Fibroblast of skin of right biceps (primary cell): ENCODE measurements around the gene SPINK14.

Experiments used
- DNase-seq: peaks from one replicate; pipeline ENCODE4 v3.0.0-alpha.2; 2013

Gene SPINK14

GRCh38 chr5:148202531-148203203 lies 34.3 kb downstream of the SPINK14 start, which contains the start of gene SPINK6:
Gene SPINK6, plus strand, starts transcription at chr5:148203042. Its CDS starts 55 bp downstream, at chr5:148203097.
- DNase-seq, result no peak

DNA sequence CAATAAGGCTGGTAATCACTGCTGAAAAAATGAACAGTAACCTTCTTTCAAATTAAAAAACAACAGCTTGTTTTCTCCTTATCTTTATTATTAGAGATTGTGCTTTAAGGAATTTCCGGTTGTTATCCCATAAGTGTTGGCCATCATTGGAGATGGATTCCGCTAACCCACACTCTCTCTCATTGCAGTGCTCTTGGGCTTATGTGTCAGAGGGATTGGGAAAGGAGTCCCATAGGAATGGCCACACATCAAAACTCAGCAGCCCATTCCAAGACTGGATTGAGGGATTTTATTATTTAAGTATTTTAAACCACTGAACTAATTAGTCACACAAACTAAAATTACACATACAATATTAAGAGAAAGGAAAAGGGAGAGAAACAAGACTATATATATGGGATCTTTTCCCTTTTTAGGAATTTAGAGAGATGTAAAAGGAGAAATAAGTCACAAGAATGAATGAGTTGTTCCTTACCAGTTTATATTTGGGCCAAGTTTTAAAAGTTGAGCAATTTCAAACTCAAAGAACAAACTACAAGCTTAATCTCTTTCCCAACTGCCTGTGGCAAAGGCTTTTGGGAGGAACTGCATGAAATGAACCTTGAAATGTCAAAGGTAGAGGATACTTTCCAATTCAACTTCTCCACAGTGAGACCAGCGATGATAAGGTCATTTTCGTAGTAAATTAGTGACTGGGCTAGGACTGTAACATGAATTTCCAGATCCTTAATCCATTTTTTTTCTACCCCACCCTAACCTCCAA lies 36.9 kb downstream of the SPINK14 start:
- DNase-seq, result no peak

- DNase-seq, result no peak
These were observed 37.5 kb downstream of the SPINK14 start for GRCh38 chr5:148205865-148206264.

DNA sequence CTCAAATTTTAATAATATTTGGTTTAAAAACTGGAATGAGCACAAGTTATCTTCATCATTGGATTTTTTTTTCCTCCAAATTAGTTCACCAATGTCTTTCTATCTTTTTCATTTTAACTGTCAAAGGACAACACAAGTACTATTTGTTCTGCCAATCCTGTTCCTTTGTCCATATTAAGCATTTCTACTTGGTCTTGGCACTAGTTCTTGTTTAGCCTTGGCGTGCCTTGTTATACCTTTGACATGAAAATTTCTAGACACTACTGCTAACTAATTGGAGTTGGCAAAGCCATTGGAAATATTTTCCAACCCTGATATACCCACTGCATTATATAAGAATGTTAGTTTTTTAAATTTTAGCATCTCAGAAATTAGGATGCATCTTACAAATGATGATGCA lies 38.3 kb downstream of the SPINK14 start:
- no peak for DNase-seq

- DNase-seq, result no peak
These were observed 39.9 kb downstream of the SPINK14 start for GRCh38 chr5:148208226-148208625.

DNA sequence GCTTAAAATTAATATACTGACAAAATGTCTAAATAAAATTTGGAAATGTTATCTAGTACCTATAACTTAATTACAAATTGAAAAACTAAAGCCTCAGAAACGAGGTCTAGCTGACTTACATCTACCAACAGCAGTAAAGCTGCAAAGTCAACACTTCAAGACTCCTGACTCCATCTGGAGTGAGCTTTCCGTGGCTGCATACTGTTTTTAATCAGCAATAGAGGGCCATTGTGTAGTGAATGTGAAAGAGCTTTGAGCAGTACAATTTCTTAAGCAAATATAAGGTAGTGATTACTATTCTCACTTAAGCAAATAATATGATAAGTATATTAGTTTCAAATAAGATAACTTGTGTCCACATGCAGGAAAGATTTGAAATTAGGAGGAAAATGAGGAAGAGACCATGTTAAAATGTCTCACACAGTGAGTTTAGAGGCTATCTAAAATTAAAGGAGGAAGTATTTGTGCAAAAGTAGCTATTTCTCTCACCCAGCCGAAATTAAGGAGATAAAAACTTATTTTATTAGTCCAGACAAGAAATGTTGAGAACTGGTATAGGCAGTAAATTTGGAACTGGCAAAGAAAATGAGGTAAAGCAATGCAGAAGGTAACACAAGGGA lies 40.9 kb downstream of the SPINK14 start:
- no peak for DNase-seq

GRCh38 chr5:148214665-148215185 lies 46.4 kb downstream of the SPINK14 start:
- DNase-seq, result no peak

DNA sequence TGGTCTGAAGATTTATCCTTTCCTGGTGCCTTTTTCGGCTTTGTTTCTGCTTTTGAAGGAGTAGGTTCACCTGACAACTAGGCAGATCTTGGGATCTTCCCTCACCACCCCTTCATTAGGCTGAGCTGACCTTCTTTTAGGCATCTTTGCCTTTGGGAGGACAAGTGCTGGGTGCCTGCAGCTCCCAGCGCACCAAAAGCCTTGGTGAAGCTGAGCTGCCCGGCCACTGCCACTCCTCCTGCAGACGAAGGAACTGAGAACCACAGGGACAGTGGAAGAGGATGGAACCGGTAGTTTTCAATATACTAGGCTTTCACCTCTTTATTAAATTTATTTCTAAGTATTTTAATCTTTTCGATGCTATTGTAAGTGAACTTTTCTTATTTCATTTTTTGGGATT lies 53.2 kb downstream of the SPINK14 start:
- no peak for DNase-seq

DNA sequence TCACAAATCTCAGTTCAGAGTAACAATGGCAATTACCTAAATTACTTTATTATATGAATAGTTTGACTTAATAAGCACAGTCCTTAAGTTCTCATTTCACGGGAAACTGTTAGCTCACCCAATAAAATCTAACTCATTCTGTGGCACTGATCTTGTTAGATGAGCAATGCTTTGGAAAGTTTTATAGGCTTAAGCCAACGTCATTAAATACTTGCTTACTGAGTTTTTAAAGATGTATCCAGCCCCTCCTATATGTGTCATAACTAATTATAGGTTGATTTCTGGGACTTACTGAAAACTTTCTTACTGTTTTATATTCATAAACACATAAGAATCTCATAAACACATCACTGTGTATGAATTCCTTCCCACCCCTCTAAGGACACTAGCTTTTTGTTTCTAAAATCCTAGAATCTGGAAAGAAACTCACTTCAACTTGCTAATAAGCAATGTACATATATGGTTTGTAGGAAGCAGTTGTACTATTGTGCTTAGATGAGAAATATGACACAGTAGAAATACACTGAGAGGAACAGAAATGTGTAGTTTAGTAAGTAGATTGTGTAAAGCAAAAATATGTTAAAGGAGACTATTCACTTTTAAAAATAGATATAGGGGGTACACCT lies 55.9 kb downstream of the SPINK14 start:
- DNase-seq, result no peak
